ENCODE results near the gene LMOD2.

Gene LMOD2

GRCh38 chr7:123660514-123661354 lies 5.1 kb downstream of the LMOD2 start:
- no peak for TF ChIP-seq CTCF (IDR thresholded peaks at IDR 0.05; ENCODE audit: low read depth, low read length, missing control alignments)
- DNase-seq (ENCODE audit: low read depth): no peak
- H3K4me3 ChIP-seq (ENCODE audit: low read depth, low read length): no peak overlapping the region

GRCh38 chr7:123661765-123662164 lies 6.1 kb downstream of the LMOD2 start:
- no peak for DNase-seq (ENCODE audit: low read depth)
- no peak overlapping the region for H3K4me3 ChIP-seq (ENCODE audit: low read depth, low read length)
- TF ChIP-seq CTCF (IDR thresholded peaks at IDR 0.05; ENCODE audit: low read depth, low read length, missing control alignments): no peak

- DNase-seq (ENCODE audit: low read depth): no peak
- no peak for TF ChIP-seq CTCF (IDR thresholded peaks at IDR 0.05; ENCODE audit: low read depth, low read length, missing control alignments)
- H3K4me3 ChIP-seq (ENCODE audit: low read depth, low read length): no peak overlapping the region
These were observed 6.6 kb downstream of the LMOD2 start for GRCh38 chr7:123662293-123662692.

GRCh38 chr7:123662755-123663154 lies 7.1 kb downstream of the LMOD2 start:
- no peak for TF ChIP-seq CTCF (IDR thresholded peaks at IDR 0.05; ENCODE audit: low read depth, low read length, missing control alignments)
- DNase-seq (ENCODE audit: low read depth): no peak
- no peak overlapping the region for H3K4me3 ChIP-seq (ENCODE audit: low read depth, low read length)

GRCh38 chr7:123663200-123663599 lies 7.5 kb downstream of the LMOD2 start:
- H3K4me3 ChIP-seq (ENCODE audit: low read depth, low read length): no peak overlapping the region
- no peak for TF ChIP-seq CTCF (IDR thresholded peaks at IDR 0.05; ENCODE audit: low read depth, low read length, missing control alignments)
- DNase-seq (ENCODE audit: low read depth): no peak

GRCh38 chr7:123665157-123665556 lies 9.5 kb downstream of the LMOD2 start:
- TF ChIP-seq CTCF (IDR thresholded peaks at IDR 0.05; ENCODE audit: low read depth, low read length, missing control alignments): no peak
- DNase-seq (ENCODE audit: low read depth): no peak
- no peak overlapping the region for H3K4me3 ChIP-seq (ENCODE audit: low read depth, low read length)

GRCh38 chr7:123665896-123666295 lies 10.2 kb downstream of the LMOD2 start:
- no peak overlapping the region for H3K4me3 ChIP-seq (ENCODE audit: low read depth, low read length)
- DNase-seq (ENCODE audit: low read depth): no peak
- TF ChIP-seq CTCF (IDR thresholded peaks at IDR 0.05; ENCODE audit: low read depth, low read length, missing control alignments): no peak
